Measurements from ENCODE around the gene MYH10.

The MYH10 gene

DNA sequence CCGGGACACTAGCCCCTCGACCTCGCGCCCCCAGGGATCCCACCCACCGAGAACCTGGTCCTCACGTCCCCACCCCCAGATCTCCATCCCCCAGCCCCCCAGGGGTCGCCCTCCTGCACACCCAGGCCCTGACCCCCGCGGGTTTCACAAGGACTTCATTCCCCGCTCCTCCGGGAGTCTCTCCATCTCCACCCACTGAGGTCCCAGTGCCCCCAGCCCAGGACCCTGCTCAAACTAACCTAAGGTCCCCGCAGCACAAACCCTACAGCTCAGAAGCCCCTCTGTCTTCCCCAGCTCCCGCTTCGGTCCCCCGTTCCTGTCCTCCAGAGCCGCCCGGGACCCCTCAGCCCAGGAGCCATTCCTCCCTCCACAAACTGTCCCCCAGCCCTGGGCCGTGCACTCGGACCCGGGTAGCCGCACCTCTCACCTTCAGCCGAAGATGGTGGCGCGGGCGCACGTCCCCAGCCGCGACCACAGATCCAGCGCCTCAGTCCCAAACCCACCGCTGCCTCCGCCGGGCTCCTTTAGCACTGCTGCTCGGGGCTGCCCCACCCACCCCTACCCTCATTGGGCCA, at the start of gene MYH10:
TSS of gene MYH10 (minus strand) at position 499 of the 575 bp plus-strand sequence. CDS start 7,479 bp downstream, outside the sequence.
- H3K4me3 ChIP-seq (ENCODE audit: low read depth, low read length) = peak within 1 kb of the TSS; percentile 87
- TF ChIP-seq CTCF (IDR thresholded peaks at IDR 0.05; ENCODE audit: low read depth, low read length) = no peak

GRCh38 chr17:8679126-8679525, 48.6 kb upstream of the MYH10 start:
- TF ChIP-seq CTCF (IDR thresholded peaks at IDR 0.05; ENCODE audit: low read depth, low read length) = no peak
- no peak overlapping the region for H3K4me3 ChIP-seq (ENCODE audit: low read depth, low read length)

DNA sequence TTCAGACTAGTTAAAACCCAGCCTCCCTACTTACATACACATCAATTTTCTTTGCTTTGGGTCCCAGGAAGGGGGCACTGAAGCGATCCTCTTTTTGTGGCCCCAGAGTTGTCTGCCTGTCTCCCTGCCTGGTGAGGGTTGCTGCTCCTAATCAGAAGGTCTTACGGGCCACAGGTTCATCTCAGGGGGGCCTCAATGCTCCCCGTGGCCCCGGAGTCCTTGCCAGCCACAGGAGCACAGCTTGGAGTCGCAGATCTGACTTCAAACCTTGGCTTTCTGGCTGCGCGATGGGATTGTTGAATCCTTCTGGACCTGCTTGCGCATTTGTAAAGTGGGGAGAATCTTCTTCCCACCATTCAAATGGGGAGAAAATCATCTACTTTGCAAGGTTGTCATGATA, 44.8 kb upstream of the MYH10 start:
- TF ChIP-seq CTCF (IDR thresholded peaks at IDR 0.05; ENCODE audit: low read depth, low read length) = no peak
- H3K4me3 ChIP-seq (ENCODE audit: low read depth, low read length) = no peak overlapping the region

GRCh38 chr17:8674344-8675305, 44.1 kb upstream of the MYH10 start:
- H3K4me3 ChIP-seq (ENCODE audit: low read depth, low read length) = no peak overlapping the region
- TF ChIP-seq CTCF (IDR thresholded peaks at IDR 0.05; ENCODE audit: low read depth, low read length) = no peak

DNA sequence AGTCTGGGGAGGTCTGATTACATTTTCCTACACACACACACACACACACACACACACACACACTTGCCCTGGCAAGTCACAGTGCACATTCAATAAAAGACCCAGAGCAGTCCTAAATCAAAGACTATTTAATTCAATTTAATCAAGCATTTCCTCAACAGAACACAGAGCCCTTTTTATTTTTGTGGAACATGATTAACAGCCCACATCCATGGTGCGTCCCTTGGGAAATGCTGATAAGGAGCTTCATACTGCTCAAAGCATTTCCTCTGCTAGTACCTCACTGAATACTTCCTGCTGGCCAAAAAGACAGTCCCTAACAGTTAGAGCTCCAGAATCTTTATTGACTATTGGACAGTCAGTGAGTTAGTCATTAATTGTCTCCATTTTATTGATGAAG, 43.1 kb upstream of the MYH10 start:
- TF ChIP-seq CTCF (IDR thresholded peaks at IDR 0.05; ENCODE audit: low read depth, low read length) = no peak
- H3K4me3 ChIP-seq (ENCODE audit: low read depth, low read length) = no peak overlapping the region

DNA sequence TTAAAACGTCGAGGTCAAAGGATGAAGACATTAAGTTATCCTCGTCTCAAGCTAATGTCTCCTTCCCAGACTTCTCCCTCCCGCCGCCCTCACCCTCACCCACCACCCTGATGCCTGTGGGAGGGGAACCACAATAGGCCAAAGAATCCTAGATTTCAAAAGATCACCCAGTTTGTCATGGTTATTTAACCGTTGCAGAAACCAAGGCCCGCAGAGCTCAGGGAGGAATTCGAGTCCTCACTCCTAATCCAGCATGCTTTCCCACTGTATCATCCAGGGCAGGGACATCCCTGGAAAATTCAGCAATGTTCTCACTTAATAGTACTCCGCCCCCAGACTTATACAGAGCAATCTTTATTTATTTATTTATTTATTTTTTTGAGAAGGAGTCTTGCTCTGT, 41.8 kb upstream of the MYH10 start:
- no peak overlapping the region for H3K4me3 ChIP-seq (ENCODE audit: low read depth, low read length)

More for the DNA sequence above, 41.8 kb upstream of the MYH10 start:
- TF ChIP-seq CTCF (IDR thresholded peaks at IDR 0.05; ENCODE audit: low read depth, low read length) = no peak
